HepG2 (cell line): Measurements from ENCODE around the gene SVBP. TPM values are rescaled to one million over a fixed set of nuclear protein-coding genes. Genes with fewer than 3 reads are reported as not detected.

ENCODE experiments used
- ATAC-seq: fragments of 200-7000 bp; cut with Tn5 transposase; 3 replicates; pipeline ENCODE4 v1.9.1; 2020; ENCODE audit warnings: mild to moderate bottlenecking, moderate library complexity
- BruUV-seq: library from RNA; stranded (reverse); fragments of 400-500 nt; replicated peaks from 2 replicates; lab custom pipeline; 2021; lab: Mats Ljungman, UMichigan
- CTCF ChIA-PET: fragments of 300-600 bp; formaldehyde crosslinking; extraction: SDS; loops from one replicate; lab custom pipeline; 2021; ENCODE audit warnings: low total read pairs, inconsistent platforms, low intra/inter-chr PET ratio; lab: Yijun Ruan, JAX
- POLR2A ChIA-PET: fragments of 350-600 bp; sonication (Branson Sonifier 250); formaldehyde crosslinking; loops from one replicate; lab custom pipeline; 2020; ENCODE audit warnings: antibody characterized with exemption, inconsistent platforms; lab: Yijun Ruan, JAX
- DNase-seq: peaks from one replicate; pipeline ENCODE4 v3.0.0-alpha.2; 2015; ENCODE audit warnings: low spot score
- FAIRE-seq: peaks from 3 replicates; lab custom pipeline; 2011; peaks lifted over from hg19 to GRCh38; lab: Jason Lieb, UNC
- H2AFZ ChIP-seq: one replicate; pipeline ENCODE4 v1.6.1; 2011; ENCODE audit warnings: low read length, inconsistent platforms
- H3K27ac ChIP-seq: fragments of 300-600 bp; 3 replicates; pipeline ENCODE4 v1.8.0; 2011; ENCODE audit warnings: mixed run types, mild to moderate bottlenecking, mixed read lengths, low read length, inconsistent platforms; ENCODE audit not compliant: insufficient read depth; ENCODE audit errors: extremely low read length
- H3K27me3 ChIP-seq, 2 experiments: fragments of 200-600 bp in 1 of 2; 2 replicates in 1 of 2; 3 replicates in 1 of 2; pipeline versions ENCODE4 v1.6.0 to v1.8.0; 2011; ENCODE audit warnings: low read length in 2 of 2, mild to moderate bottlenecking in 2 of 2, moderate library complexity in 2 of 2, inconsistent platforms in 1 of 2; ENCODE audit not compliant: insufficient read depth in 2 of 2, control insufficient read depth in 1 of 2
- H3K36me3 ChIP-seq, 2 experiments: fragments of 200-600 bp in 1 of 2; replicated peaks in 1 of 2; 2 replicates in 1 of 2; 3 replicates in 1 of 2; pipeline versions ENCODE4 v1.5.1 to v1.8.0; 2011; ENCODE audit warnings: low read length in 2 of 2, inconsistent platforms in 1 of 2; ENCODE audit not compliant: insufficient read depth in 2 of 2, control insufficient read depth in 1 of 2
- H3K4me1 ChIP-seq: 2 replicates; pipeline ENCODE4 v1.5.1; 2012; ENCODE audit warnings: low read length, inconsistent platforms; ENCODE audit not compliant: insufficient read depth
- H3K4me2 ChIP-seq: 2 replicates; pipeline ENCODE4 v1.6.0; 2011; ENCODE audit warnings: low read depth, low read length, inconsistent platforms
- H3K4me3 ChIP-seq, 3 experiments: fragments of 200-600 bp in 1 of 3; sonication (generic), shearing (Covaris generic) in 1 of 3; replicated peaks in 1 of 3; 2 replicates each; pipeline ENCODE4 v1.5.1; 2011 to 2016; ENCODE audit warnings: low read length in 3 of 3, inconsistent platforms in 2 of 3, low read depth in 2 of 3, mild to moderate bottlenecking in 2 of 3, control low read depth in 1 of 3, mixed read lengths in 1 of 3; ENCODE audit not compliant: insufficient read depth in 1 of 3
- H3K79me2 ChIP-seq: one replicate; pipeline ENCODE4 v1.6.1; 2011; ENCODE audit warnings: low read length, inconsistent platforms; ENCODE audit not compliant: insufficient read depth
- H3K9ac ChIP-seq: 2 replicates; pipeline ENCODE4 v1.6.0; 2011; ENCODE audit warnings: mild to moderate bottlenecking, low read depth, low read length, inconsistent platforms; ENCODE audit not compliant: insufficient read depth
- H3K9me3 ChIP-seq: 2 replicates; pipeline ENCODE4 v1.5.1; 2012; ENCODE audit warnings: mild to moderate bottlenecking, low read length
- H4K20me1 ChIP-seq: 2 replicates; pipeline ENCODE4 v1.6.0; 2011; ENCODE audit warnings: inconsistent platforms, mild to moderate bottlenecking, low read length, moderate library complexity; ENCODE audit not compliant: insufficient read depth
- BHLHE40 ChIP-seq: IDR thresholded peaks from 2 replicates; pipeline ENCODE4 v1.6.1; 2011; ENCODE audit warnings: low read length, improper control_type of control experiment
- CC2D1A ChIP-seq: sonication (generic); formaldehyde crosslinking; IDR thresholded peaks from 2 replicates; pipeline ENCODE4 v1.8.1; 2023; ENCODE audit warnings: mild to moderate bottlenecking, missing genetic modification reagents
- HDAC2 ChIP-seq: sonication (generic); formaldehyde crosslinking; IDR thresholded peaks from 2 replicates; pipeline ENCODE4 v1.4.0; 2020; ENCODE audit warnings: missing genetic modification reagents
- HNRNPH1 ChIP-seq: fragments of 200-400 bp; formaldehyde crosslinking; optimal IDR thresholded peaks from 2 replicates; pipeline ENCODE3; 2017; ENCODE audit warnings: mild to moderate bottlenecking, low read depth, low read length
- HOXA3 ChIP-seq: sonication (generic); formaldehyde crosslinking; IDR thresholded peaks from 2 replicates; pipeline ENCODE4 v1.5.0; 2020; ENCODE audit warnings: missing genetic modification reagents
- MZF1 ChIP-seq: sonication (generic); formaldehyde crosslinking; IDR thresholded peaks from 2 replicates; pipeline ENCODE4 v1.8.1; 2023; ENCODE audit warnings: mild to moderate bottlenecking, missing genetic modification reagents, borderline replicate concordance
- PATZ1 ChIP-seq: sonication (generic); formaldehyde crosslinking; IDR thresholded peaks from 2 replicates; pipeline ENCODE4 v1.4.0; 2020; ENCODE audit warnings: missing genetic modification reagents
- RBFOX2 ChIP-seq: fragments of 200-400 bp; formaldehyde crosslinking; IDR thresholded peaks from 2 replicates; pipeline ENCODE4 v1.6.1; 2017; ENCODE audit warnings: low read depth, mild to moderate bottlenecking, low read length
- SPEN ChIP-seq: sonication (generic); formaldehyde crosslinking; IDR thresholded peaks from 2 replicates; pipeline ENCODE4 v1.5.1; 2020; ENCODE audit warnings: low read depth, mild to moderate bottlenecking, missing genetic modification reagents
- SRY ChIP-seq: sonication (generic); formaldehyde crosslinking; IDR thresholded peaks from 2 replicates; pipeline ENCODE4 v1.8.0; 2022; ENCODE audit warnings: mild to moderate bottlenecking, missing genetic modification reagents
- SUZ12 ChIP-seq: fragments of 150-350 bp; IDR thresholded peaks from 2 replicates; pipeline ENCODE4 v1.6.1; 2014; ENCODE audit warnings: low read depth, low read length
- ZNF430 ChIP-seq: sonication (generic); formaldehyde crosslinking; IDR thresholded peaks from 2 replicates; pipeline ENCODE4 v1.9.0; 2021; ENCODE audit warnings: mild to moderate bottlenecking, missing genetic modification reagents
- ZNF772 ChIP-seq: sonication (generic); formaldehyde crosslinking; IDR thresholded peaks from 2 replicates; pipeline ENCODE4 v1.5.0; 2020; ENCODE audit warnings: mild to moderate bottlenecking, missing genetic modification reagents
- WGBS: methylation state at CpG from one replicate; pipeline ENCODE4 v1.1.6; 2017; ENCODE audit warnings: low lambda C conversion rate; 5-methylcytosine and 5-hydroxymethylcytosine counted together
- in situ Hi-C: cut with HindIII; loops from 2 replicates; pipeline ENCODE4 v1.10.0; 2017; ENCODE audit warnings: low pct_unique_long_range_greater_than_20kb; ENCODE audit not compliant: extremely low pct_ligation_motif_present
- intact Hi-C: fragments of 100-400 bp; cut with micrococcal nuclease; formaldehyde crosslinking; loops from one replicate; pipeline ENCODE4 v1.10.0; 2022; ENCODE audit not compliant: unreplicated experiment
- polyA plus RNA-seq, 8 experiments: library from polyadenylated mRNA; depleted of rRNA in 3 of 8; stranded (reverse) in 7 of 8; unstranded in 1 of 8; fragments of >200 nt; fragmentation: Illumina TruSeq in 4 of 8; extraction: Trizol in 4 of 8; gene quantifications; 2 replicates each; pipeline versions ENCODE4 v1.2.1 to v1.2.3, GENCODE V29; 2011 to 2016; ENCODE audit warnings: low read depth in 4 of 8, missing spikeins in 1 of 8, mixed read lengths in 1 of 8; ENCODE audit not compliant: insufficient read depth in 1 of 8
- total RNA-seq, 5 experiments: library from RNA; depleted of rRNA; stranded (reverse); fragments of >200 nt; fragmentation: Illumina TruSeq; extraction: Trizol; gene quantifications; 2 replicates each; pipeline ENCODE4 v1.2.3, GENCODE V29; 2016; ENCODE audit warnings: low read depth in 1 of 5
- TF ChIP-seq, protein P1 (sequence below): sonication (generic); formaldehyde crosslinking; conservative IDR thresholded peaks from 2 replicates; pipeline ENCODE4 v1.4.0; 2020; ENCODE audit warnings: mild to moderate bottlenecking, missing genetic modification reagents, moderate library complexity
- TF ChIP-seq, protein P2 (sequence below): sonication (generic); formaldehyde crosslinking; IDR thresholded peaks from 2 replicates; pipeline ENCODE4 v1.4.0; 2020; ENCODE audit warnings: missing genetic modification reagents; ENCODE audit errors: not compliant biosample characterization

Gene SVBP
- total and polyA plus RNA-seq, 2 of the 13 experiments (the other 11 are each of a cell fraction or from before 2014, with no cell fraction given): 28.8 to 48.2 TPM

DNA sequence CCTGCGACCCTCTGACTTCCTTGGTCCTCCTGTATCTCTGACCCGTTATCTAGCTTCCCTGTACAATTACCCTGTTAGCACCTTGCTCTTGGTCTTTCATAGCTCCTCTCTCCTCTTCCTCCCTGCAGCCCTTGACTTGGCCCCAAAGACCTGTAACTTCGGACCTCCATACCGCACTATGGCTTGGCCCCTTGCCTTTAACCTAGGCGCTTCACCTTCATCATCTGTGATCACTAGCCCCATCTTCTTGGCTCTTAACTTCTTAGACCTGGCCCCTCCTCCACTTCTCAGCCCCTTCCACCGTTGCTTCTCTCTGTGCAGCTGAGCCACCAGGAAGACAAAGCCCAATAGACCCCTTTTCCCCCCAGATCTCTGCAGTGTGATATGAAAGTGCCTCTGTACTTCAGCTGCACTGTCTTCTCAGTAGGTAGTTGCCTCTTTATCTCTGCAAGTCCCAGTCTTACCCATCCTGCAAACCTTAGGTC, 30.0 kb upstream of the SVBP start (continued):
- TF ChIP-seq ZNF430 (peak; percentile 10; the same call in 1 of the 2 replicates), HDAC2 (CRISPR knock-in tag) (no peak), CC2D1A (CRISPR knock-in tag) (no peak), SRY (CRISPR knock-in tag) (peak; percentile 70)
- TF ChIP-seq, protein P1, sequence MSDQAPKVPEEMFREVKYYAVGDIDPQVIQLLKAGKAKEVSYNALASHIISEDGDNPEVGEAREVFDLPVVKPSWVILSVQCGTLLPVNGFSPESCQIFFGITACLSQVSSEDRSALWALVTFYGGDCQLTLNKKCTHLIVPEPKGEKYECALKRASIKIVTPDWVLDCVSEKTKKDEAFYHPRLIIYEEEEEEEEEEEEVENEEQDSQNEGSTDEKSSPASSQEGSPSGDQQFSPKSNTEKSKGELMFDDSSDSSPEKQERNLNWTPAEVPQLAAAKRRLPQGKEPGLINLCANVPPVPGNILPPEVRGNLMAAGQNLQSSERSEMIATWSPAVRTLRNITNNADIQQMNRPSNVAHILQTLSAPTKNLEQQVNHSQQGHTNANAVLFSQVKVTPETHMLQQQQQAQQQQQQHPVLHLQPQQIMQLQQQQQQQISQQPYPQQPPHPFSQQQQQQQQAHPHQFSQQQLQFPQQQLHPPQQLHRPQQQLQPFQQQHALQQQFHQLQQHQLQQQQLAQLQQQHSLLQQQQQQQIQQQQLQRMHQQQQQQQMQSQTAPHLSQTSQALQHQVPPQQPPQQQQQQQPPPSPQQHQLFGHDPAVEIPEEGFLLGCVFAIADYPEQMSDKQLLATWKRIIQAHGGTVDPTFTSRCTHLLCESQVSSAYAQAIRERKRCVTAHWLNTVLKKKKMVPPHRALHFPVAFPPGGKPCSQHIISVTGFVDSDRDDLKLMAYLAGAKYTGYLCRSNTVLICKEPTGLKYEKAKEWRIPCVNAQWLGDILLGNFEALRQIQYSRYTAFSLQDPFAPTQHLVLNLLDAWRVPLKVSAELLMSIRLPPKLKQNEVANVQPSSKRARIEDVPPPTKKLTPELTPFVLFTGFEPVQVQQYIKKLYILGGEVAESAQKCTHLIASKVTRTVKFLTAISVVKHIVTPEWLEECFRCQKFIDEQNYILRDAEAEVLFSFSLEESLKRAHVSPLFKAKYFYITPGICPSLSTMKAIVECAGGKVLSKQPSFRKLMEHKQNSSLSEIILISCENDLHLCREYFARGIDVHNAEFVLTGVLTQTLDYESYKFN (CRISPR knock-in tag): 0 out of 2 replicates have a peak, but pooled peaks have one; percentile 37
- TF ChIP-seq, all 625 proteins: peak for 14

GRCh38 chr1:42846257-42847110, 29.3 kb upstream of the SVBP start, which contains the start of gene ZNF691:
Gene ZNF691, plus strand, starts transcription at chr1:42846613. Its CDS starts 3,046 bp downstream, at chr1:42849659.
- Histone ChIP-seq H2AFZ (peak within 1 kb of the TSS; percentile 93), H3K36me3 (peaks cover 2 to 19% of the 10 kb centered on the region in 2 experiments; a peak in 3 of 5 replicates), H3K27ac (peak within 1 kb of the TSS; percentile 85), H3K9ac (peak within 1 kb of the TSS; percentile 91), H3K4me1 (peaks cover 24% of the 10 kb centered on the region), H4K20me1 (no peaks in the 10 kb centered on the region), H3K27me3 (no peaks in the 10 kb centered on the region; a peak in 1 of 5 replicates), H3K9me3 (no peaks in the 10 kb centered on the region), H3K79me2 (peaks cover 19% of the 10 kb centered on the region), H3K4me3 (peak within 1 kb of the TSS; percentile 85 to 97 (median 95)), H3K4me2 (peak within 1 kb of the TSS; percentile 97)
- intact Hi-C loops (loop anchor here (2.0 kb wide), 1 partner anchor 80 kb away; the partner anchor contains the start of genes C1orf50 and P3H1), in situ Hi-C loops (loop anchor here (5.0 kb wide), 1 partner anchor 56 kb away; no protein-coding TSS in a partner anchor)
- ChIA-PET POLR2A (interaction anchor here (0.7 to 2.8 kb wide), 20 partner anchors 8 to 325 kb away, joined by 3 to 37 read pairs (median 5); partner anchors contain the start of genes C1orf50, ERMAP, P3H1 and SVBP), CTCF (no interaction called here)
- WGBS: 1% methylated on average over 25 of the region's 50 CpGs
- ATAC-seq (peak; percentile 98), FAIRE-seq (peak; percentile 90), DNase-seq (peak; percentile 97)
- BruUV-seq: no TSS peak
- TF ChIP-seq SPEN (CRISPR knock-in tag): peak; percentile 68
- peak; percentile 81 for TF ChIP-seq SUZ12
- no peak for TF ChIP-seq MZF1 (CRISPR knock-in tag)
- TF ChIP-seq ZNF772 (CRISPR knock-in tag): peak; percentile 55; the same call in 1 of the 2 replicates
- peak; percentile 55 for TF ChIP-seq HOXA3
- TF ChIP-seq, protein P2, sequence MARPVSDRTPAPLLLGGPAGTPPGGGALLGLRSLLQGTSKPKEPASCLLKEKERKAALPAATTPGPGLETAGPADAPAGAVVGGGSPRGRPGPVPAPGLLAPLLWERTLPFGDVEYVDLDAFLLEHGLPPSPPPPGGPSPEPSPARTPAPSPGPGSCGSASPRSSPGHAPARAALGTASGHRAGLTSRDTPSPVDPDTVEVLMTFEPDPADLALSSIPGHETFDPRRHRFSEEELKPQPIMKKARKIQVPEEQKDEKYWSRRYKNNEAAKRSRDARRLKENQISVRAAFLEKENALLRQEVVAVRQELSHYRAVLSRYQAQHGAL (CRISPR knock-in tag): no peak
- 0 out of 2 replicates have a peak, but pooled peaks have one; percentile 6 for TF ChIP-seq BHLHE40
- peak; percentile 75 for TF ChIP-seq PATZ1
- peak; percentile 27 for TF ChIP-seq HNRNPH1
- peak; percentile 88 for TF ChIP-seq RBFOX2
